SIG-M5 treated with dmso at 0.1 percent for 504 hours (cell line): ENCODE measurements around the gene HCFC1.

Experiments
- DNase-seq: peaks from one replicate; lab custom pipeline; 2025; ENCODE audit not compliant: unreplicated experiment; lab: John Stamatoyannopoulos, UW

Gene HCFC1

DNA sequence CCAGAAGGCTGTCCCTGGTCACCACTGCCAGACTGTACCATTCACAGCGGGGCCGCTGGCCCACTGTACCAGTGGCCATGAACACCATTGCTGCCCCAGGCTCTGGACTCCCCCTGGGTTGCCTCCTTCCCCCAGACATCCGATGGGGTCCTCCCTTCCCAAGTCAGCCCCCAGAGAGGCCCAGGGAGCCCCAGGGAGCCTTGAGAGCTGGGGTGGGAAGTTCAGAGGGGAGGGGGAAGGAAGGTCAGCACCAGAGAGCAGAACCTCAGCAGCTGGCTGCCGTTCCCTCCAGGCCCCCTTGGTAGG, 45.1 kb downstream of the HCFC1 start:
- no peak for DNase-seq

GRCh38 chrX:153925739-153926551, 45.7 kb downstream of the HCFC1 start, which contains the start of gene ARHGAP4:
Gene ARHGAP4 (minus strand): TSS chrX:153926264. CDS start chrX:153926202, 62 bp downstream.
- DNase-seq = no peak

- no peak for DNase-seq
Measured at GRCh38 chrX:153925387-153925738, 46.3 kb downstream of the HCFC1 start.

DNA sequence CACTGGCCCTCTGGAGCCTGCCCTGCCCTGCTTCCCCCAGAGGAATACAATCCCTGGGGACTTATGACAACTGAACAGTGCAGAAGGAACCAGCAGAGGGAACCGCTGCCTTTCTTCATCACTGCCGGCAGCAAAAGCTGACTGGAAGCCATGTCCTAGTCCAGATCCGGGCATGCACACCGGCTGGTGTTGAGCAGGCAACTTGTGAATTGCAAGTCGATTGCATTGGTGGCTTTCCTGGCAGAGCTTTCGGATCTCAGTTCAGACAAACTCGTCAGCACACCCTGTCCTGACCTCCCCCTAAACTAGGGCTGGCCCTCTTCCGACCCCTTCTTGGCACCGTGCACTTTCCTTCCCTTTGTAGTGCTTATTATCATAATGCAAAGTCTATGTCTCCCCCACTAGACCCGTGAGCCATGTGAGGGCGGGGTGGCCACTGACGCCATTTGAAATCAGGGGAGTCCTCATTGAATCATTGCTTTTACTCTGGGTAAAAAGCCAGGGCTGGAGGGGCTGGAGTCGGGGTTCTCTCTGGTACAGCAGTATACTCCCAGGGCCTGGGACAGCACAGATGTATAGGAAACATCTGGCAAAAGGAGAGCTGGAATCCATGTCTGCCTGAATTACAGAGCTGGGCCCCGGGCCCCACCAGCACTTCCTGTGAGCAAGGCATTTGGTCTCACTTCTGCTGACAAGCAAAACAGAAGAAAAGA, 47.3 kb downstream of the HCFC1 start:
- DNase-seq = peak; percentile 54

GRCh38 chrX:153922932-153923857, 48.4 kb downstream of the HCFC1 start:
- DNase-seq = no peak

GRCh38 chrX:153921511-153922446, 49.8 kb downstream of the HCFC1 start:
- no peak for DNase-seq

GRCh38 chrX:153921070-153921469, 50.5 kb downstream of the HCFC1 start:
- no peak for DNase-seq

DNA sequence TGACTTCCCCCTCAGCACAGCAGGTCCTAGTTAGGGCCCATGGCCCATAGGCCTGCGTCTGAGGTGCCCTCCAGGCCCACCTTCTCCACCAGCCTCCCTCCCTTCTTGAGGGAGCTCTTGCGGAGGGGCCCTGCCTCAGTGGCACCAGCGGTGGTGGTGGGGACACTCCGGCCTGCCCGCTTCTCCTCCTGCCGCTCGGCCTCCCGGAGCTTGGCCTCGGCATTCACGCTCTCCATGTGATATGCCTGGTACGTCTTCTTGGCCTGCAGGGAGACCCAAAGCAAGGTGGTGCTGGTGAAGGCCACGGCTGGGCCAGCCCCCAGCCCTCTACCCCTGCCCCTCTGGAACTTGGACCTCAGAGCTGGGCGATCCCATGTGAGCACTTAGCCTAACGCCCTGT, 51.1 kb downstream of the HCFC1 start:
- DNase-seq = no peak

DNA sequence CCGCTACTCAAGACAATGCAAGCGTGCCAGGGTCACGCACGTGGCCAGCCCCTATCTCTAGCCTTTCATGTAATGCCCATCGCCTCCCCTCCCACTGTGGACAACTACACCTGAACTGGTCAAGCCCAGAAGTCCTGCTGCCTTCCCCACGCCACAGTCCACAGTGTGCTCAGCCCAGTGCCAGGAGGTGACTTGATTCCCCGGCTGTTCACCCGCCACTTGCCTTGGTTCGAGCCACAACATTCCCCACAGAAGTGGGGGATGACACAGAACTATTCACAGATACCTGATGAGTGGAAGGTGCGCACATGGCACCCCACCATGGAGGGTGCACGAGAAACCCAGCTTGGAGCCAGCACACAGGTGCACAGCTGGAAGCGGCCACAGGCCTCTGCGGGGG, 52.3 kb downstream of the HCFC1 start:
- DNase-seq = no peak

DNA sequence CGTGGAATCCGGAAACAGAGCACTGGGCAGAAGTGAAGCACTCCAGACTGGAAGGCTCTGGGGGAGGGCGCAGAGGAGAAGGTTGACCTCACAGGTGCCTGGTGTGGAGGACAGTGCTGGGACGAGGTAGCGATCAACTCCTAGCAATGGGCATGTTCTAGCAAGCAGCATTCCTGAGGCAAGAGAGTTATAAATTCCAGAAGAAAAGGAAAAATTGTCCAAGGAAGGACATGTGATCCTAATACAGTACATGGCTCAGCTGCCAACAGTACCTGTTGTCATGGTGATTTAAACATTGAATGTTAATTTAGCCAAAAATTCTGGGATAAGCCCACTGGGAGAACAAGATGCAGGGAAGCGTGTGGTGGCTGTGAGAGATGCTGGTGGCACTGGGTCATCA, 53.7 kb downstream of the HCFC1 start:
- no peak for DNase-seq

DNA sequence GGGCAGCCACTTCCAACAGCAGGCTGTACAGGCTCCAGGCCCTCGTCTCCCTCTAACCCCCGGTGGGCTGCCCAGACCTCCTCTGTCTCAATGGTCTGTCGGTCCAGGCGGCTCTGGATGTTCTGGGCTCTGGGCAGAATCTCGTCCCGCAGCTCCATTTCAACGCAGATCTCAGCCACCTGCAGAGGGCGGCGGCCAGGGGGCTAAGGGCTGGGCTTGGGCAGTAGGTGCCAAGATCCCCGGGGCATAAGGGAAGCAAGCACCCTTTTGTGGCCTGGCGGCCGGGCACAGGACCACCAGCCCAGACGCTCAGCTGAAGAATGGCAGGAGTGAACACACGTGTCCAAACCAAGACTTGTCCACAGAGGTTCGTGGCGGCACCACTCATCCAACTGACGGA, 57.9 kb downstream of the HCFC1 start:
- DNase-seq = no peak

GRCh38 chrX:153913211-153913610, 58.4 kb downstream of the HCFC1 start:
- no peak for DNase-seq

DNA sequence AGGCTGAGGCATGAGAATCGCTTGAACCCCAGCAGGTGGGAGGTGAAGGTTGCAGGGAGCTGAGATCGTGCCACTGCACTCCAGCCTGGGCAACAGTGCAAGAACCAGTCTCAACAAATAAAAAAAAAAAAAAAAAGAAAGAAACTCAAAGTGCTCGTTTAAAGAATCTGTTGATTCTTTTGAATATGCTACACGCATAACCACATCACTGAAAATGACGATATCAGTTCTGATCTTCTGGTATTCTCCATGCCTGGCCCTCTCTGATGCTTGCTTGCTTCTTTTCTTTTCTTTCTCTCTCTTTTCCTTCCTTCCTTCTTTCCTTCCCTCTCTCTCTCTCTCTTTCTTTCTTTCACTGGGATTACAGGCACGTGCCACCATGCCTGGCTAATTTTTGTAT, 59.8 kb downstream of the HCFC1 start:
- DNase-seq = no peak

DNA sequence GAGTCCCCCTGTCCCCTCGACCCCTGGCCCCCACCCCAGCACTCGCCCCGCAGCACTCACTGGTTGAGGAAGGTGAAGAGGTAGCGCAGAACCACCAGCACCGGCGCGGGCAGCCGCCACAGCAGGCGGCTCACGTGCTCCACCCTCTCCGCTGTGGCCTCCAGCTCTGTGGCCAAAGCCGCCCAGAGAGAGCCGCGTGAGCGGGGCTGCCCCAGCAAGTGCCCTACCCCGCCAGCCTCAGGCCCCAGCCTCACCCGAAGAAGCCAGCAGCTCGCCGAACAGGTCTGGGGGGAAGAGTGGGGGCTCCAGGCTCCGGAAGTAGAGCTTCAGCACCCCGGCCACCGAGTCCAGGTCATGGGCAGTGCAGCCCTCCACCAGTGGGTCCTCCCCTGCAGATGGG, 61.2 kb downstream of the HCFC1 start:
- DNase-seq = no peak

DNA sequence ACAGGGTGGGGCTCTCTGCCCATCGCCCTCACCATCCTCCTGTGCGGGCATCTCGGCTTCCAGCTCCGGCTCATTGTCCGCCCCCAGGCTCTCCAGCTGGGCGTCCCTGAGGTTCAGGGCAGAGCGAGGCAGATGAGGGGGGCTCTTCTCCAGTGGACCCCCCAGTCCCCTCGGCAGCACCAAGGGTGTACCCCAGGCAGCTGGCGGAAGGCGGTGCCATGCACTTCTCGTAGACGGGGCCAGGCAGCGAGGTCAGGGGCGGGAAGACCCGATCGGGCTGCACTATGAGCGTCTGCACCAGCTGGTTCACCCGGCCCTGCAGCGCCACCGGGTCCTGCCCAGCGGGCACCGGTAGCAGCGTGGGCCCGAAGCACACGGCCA, 61.6 kb downstream of the HCFC1 start:
- no peak for DNase-seq

DNA sequence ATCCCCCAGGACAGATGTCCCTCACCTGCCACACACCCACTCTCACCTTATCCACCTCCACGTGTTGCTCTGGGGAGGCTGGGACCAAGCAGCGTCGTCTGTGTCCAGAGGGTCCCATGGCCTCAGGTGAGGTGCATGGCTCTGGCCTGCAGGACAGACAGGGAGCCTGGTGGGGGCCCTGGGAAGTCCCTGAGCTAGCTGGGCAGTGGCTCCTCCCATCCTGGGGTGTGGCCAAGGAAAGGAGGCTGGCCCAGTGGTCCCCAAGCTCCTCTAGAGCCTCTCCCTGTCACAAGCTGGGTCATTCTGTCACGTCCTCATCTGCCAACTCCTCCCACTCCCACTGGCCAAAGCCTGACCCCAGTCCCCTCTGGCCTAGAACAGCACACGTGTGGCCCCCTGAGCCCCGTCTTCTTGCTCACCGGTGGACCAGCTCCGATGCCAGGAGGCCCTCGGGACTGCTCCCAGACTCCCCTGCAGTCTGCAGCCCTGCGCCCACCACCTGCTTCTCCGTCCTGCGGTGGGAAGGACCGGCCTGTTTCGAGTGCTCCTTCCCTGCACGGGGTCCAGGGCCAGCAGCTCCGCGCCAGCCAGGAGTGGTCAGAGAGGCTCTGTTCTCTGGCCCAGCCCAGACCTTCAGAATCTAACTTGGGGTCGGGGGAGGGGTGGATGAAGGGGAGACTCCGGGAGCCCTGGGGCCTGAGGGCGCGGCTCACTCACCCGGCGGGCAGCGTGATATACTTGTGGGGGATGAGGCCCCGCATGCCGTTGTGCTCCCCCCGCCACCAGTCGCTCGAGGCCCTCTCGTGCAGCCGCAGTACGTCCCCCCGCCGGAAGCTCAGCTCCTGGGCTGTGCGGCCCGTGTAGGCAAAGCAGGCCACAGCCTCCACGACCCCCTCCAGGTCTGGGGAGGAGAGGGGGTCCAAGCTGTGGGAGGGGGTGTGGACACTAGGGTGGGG, 62.3 kb downstream of the HCFC1 start:
- no peak for DNase-seq

- DNase-seq = no peak
Measured at GRCh38 chrX:153908219-153908860, 63.3 kb downstream of the HCFC1 start.

GRCh38 chrX:153907456-153907855, 64.2 kb downstream of the HCFC1 start:
- no peak for DNase-seq
